Measurements from ENCODE around the gene MAST4. TPM values are rescaled to one million over a fixed set of nuclear protein-coding genes. Genes with fewer than 3 reads are reported as not detected.
"Not testable (repeated sequence)": the region's sequence is repeated elsewhere in the genome, so short reads cannot be mapped to it uniquely, and the experiment has no call there.

The MAST4 gene
- total RNA-seq, 1 donor from 2014 or later = 26.8 TPM

GRCh38 chr5:66742896-66743247 lies 146.7 kb downstream of the MAST4 start:
- DNase-seq (ENCODE audit: low read depth in 2 of 2) = peak in 1 of 2 donors; percentile 1

DNA sequence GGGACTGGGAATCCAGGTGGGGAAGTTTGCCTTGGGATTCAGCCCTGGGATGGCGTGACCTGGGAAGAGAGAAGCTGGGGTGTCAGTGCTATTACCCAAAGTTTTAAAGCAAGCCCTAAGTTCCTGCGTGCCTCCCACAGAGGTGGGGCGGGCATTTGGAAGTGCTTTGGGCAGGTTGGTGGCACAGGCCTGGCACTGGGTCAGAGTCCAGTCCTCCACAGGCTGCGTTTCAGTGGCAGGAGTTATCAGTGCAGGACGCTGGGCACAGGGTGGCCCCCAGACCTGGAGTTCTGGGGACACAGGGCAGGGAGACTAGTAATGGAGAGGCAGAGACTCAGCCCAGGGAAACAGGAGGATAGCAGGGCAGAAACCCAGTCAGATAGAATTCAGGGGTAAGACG lies 147.2 kb downstream of the MAST4 start:
- no peak for DNase-seq (ENCODE audit: low read depth in 2 of 2)

GRCh38 chr5:66744040-66744439 lies 147.8 kb downstream of the MAST4 start:
- peak in 1 of 2 donors; percentile 11 for DNase-seq (ENCODE audit: low read depth in 2 of 2)

- no peak for DNase-seq (ENCODE audit: low read depth in 2 of 2)
These were observed 149.1 kb downstream of the MAST4 start for GRCh38 chr5:66745297-66745696.

DNA sequence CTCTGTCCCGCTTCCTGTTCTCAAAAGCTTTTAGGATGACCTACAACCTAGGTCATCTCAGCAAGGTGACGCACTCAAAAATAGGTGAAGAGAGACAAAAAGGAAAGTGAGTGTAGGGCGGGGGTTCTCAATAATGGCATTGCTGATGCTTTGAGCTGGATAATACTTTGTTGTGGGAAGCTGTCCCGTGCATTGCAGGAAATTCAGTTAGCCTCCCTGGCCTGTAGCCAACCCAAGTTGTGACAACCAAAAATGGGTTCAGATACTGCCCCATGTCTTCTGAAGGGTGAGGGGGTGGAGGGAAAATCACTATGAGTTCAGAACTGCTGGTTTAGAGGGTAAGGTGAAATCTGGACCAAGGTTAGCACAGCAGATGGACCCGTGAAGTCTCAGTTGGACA lies 151.4 kb downstream of the MAST4 start:
- DNase-seq (ENCODE audit: low read depth in 2 of 2) = no peak

DNA sequence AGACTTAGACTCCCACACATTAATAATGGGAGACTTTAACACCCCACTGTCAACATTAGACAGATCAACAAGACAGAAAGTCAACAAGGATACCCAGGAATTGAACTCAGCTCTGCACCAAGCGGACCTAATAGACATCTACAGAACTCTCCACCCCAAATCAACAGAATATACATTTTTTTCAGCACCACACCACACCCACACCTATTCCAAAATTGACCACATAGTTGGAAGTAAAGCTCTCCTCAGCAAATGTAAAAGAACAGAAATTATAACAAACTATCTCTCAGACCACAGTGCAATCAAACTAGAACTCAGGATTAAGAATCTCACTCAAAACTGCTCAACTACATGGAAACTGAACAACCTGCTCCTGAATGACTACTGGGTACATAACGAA lies 156.5 kb downstream of the MAST4 start:
- DNase-seq (ENCODE audit: low read depth in 2 of 2) = not testable (repeated sequence)

DNA sequence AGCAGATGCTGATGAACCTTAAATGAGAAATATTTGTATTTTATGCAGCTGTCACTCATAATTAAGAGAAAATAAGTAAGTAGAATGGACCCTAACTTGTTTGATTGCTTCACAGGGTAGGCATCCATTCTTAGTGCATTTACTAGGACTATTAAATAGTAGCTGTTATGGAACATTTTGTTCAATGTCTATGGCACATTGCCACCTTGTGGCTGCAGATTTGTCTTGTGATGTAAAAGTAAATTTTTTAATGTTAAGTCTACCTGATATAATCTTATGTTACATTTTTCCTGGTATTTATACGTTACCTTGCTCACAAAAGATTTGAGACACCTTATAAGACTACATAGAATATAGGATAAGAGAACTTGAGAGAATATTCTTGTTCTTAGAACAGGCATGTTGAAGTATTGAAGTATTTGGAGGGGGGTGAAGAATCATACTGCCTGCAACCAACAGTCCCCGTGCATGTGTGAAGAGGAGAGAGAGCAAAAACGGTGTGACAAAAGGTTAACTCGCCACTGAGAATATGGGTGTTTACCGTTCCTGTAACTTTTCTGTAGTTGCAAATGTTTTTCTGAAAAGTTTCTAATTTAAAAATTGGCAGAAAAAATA lies 161.1 kb downstream of the MAST4 start:
- DNase-seq (ENCODE audit: low read depth in 2 of 2) = peak; percentile 64 to 75

- no peak for DNase-seq (ENCODE audit: low read depth in 2 of 2)
These were observed 161.7 kb downstream of the MAST4 start for GRCh38 chr5:66757834-66758371.

- no peak for DNase-seq (ENCODE audit: low read depth in 2 of 2)
These were observed 173.0 kb downstream of the MAST4 start for GRCh38 chr5:66769030-66769733.

DNA sequence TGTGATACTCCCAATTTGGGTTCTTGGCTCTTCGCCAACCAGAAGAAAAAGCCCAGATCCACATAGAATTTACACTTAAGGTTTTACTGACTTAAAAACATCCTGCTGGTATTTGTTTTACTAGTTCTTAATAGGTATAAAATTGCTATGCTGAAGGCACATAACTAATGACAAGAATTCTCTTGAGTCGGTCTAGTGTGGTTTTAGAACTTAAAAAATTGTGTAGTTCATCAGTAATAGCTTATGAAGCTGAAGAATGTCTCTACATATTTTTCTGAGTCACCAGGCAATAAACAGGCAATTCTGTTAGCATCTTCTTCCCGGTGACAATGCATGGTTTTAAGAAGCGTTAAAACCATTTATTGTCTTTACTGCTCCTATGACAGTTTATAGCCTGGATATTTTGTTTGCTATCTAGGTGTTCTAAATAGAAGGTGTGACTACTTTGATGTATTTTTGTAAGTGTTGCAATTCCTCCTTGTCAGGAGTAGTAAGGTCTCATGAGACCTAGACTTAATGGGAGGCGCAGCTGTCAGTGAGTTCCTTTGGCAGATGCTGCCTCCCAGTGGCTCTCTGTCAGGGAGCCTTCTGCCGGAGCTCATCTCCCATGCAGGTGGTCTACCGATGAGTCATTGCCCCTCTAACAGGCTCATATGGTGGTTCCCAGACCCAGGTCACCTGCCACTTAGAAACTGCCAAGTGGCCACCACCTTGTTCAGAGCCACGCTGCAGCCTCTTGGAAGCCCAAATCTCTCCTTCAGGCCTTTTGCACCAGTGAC lies 173.8 kb downstream of the MAST4 start:
- no peak for DNase-seq (ENCODE audit: low read depth in 2 of 2)

DNA sequence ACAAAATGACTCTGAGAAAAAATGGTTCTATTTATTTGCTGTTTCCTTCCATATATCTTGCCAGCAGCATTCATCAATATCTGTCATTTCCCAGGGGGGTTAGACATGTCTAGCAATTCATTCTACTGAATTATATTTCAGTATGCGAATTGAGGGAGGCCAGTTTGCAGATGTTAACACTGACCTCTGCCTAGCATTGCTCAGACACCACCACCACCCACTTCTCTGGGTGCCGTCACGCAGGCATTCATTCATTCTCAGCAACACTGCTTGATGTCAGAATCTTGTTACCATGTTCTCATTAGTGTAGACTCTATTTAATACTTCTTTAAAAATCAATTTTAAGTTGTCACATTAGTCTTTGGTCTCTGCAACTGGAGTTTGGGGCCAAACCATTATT lies 181.7 kb downstream of the MAST4 start:
- no peak for DNase-seq (ENCODE audit: low read depth in 2 of 2)

GRCh38 chr5:66779528-66779927 lies 183.3 kb downstream of the MAST4 start:
- no peak for DNase-seq (ENCODE audit: low read depth in 2 of 2)

- no peak for DNase-seq (ENCODE audit: low read depth in 2 of 2)
These were observed 192.4 kb downstream of the MAST4 start for GRCh38 chr5:66788556-66788955.

DNA sequence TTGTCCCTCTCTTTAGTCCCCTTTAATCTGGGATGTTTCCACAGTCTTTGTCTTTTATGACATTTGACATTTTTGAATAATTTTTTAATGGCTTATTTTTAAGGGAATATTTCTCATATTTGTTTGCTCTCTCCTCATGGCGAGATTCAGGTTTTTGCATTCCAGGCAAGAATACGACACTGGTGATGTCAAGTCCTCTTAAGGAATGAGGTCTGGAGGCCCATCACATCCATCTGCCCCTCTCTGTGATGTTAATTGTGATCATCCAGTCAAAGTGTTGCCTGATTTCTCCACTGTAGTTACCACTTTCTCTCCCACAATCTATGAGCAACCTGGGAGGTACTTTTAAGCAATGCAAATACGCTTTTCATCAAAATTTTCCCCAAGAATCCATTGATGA lies 193.2 kb downstream of the MAST4 start:
- no peak for DNase-seq (ENCODE audit: low read depth in 2 of 2)

DNA sequence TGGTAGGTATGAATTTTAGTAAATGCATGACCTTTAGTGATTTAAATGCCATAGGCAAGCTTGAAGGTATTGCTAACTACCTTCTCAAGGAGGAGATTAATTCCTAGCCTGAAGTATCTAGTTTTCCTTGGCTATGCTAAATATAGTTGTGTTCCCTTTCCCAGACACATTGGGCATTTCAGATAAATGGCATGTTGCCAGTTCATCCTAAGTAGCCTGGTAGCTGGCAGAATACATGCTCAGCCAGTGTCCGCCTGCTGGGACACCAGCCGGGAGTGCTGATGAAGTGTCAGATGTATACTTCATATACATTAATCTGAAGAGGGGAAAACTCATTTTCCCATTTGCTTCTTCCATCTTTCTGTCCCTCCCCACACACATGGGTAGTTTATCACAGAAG lies 196.9 kb downstream of the MAST4 start:
- no peak for DNase-seq (ENCODE audit: low read depth in 2 of 2)

DNA sequence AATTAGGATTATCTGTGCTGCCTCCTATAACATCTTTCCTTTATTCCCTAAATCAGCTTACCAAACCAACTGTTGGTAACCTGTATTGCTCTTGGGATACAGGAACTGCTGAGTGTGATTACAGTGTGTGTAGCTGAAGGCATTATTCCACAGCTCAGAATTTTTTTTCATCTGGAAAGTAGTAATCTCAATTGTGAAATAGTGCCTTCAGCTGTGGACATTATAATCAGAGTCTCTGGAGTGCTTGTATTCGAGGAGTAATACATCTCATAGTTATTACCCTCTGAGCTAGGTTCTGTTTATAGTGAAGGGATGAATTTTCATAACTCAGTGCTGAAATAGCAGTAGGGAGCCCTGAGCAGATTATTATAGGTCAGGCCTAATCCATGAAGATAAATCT lies 199.5 kb downstream of the MAST4 start:
- DNase-seq (ENCODE audit: low read depth in 2 of 2) = no peak

DNA sequence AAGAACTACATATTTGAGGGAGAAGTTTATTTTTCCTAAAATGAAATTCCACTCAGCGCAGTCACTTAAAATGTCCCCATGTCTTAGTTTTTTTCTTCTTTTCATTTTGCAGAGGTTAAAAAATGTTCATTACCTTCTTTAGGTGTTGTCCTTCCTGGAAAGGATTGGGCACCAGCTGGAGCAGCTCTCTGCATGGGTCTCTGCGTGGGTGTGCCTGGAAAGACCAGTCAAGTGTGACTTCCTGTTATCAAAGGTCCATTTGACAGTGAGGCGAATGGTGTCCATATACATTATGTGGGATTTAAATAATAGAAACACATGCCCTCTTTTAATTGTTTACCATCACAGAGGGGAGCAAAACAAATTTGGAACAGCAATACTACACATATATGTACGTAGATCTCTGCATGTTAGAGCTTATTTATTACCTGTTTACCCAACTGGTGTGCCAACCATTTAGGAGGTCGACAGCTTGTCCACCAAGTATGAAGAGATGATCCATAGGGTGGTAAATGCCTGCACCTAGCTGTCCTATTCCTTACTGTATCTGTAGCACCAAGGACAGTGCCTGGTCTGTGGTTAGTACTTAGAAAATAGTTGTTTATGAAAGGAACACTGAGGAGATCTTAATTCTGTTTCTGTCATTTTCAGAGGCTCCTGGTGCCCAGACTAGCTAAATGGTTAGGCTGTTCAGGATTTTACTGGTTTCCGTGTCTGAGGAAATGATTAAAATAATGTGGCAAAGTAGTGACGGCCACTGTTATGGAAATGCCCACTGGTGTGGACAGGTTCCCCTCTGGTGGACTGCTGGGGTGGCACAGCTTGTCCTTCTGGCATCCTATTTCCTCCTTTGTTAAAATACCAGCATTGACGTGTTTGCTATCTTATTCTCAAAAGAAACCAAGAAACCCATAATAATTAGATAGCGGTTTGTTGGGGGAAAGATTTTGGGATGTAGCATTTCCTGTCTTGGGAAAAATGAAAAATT lies 200.4 kb downstream of the MAST4 start:
- DNase-seq (ENCODE audit: low read depth in 2 of 2) = peak in 1 of 2 donors; percentile 20

DNA sequence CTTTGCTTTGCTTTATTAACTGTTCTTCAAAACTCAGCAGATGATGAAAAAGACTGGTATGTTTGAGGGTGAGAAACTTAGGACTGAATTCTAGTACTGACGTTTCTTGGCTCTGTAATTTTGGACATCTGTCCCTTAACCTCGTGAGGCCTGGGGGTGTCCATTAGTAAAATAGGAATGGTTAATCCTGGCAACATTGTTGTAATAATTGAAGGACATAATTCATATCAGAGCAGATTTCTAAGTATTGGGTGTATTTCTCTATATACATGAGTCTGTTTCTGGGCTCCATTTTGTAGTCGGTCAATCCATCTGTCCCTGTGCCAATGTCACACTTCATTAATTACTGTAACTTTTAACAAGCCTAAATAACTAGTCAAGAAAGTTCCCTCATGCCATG lies 206.7 kb downstream of the MAST4 start:
- no peak for DNase-seq (ENCODE audit: low read depth in 2 of 2)

- DNase-seq (ENCODE audit: low read depth in 2 of 2) = peak in 1 of 2 donors; percentile 2
These were observed 209.6 kb downstream of the MAST4 start for GRCh38 chr5:66805514-66806430.

DNA sequence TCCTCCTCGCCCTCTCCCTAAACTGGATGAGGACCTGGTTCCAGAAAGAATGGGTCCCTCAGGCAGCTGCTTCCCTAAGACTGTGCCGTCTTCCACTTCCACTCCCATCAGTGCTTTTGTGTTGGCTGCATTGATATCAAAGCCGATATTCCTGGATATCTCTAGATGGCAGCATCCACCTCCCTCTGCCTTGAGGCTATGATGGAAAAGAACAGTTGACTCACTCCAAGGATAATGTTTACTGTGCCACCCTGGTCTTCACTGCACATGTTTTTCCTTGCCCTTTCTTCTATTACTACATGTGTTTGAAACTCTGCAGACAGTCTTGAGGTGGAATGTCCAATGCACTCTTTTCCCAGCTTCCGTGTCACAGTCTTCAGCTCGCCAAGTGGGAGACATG lies 211.6 kb downstream of the MAST4 start:
- peak; percentile 70 for DNase-seq (ENCODE audit: low read depth in 2 of 2)

Measured in lung microvascular endothelial cell (primary cell).